ENCODE data around the gene AJAP1. TPM values are rescaled to one million over a fixed set of nuclear protein-coding genes. Genes with fewer than 3 reads are reported as not detected.

The AJAP1 gene
- total RNA-seq, 1 experiment from 2014 or later: not detected

DNA sequence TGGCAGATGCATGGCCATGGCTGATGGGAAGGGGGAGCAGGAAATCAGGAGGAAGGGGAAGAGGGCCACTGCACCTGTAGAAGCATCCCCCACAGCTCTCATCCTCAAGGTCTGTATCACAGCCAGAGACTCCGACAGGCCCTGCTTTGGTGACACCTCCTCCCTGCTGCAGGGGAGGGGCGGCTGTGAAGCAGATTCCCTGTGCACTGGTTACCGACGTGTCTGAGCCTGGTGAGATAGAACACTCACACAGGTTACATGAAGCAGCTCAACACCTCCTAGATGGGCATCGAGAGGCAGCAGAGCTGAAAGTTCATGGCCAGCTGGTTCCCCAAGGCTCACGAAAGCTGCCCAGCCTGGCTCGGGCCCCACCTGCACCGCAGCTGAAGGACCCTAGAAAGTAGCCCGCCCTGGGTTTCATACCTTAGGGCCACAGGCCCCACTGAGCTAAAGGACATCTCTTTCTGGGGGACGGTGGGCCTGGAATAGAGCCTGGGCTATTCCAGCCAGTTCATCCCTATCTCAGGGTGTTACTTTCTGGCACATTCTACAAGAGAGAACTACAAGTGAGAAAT, 30.2 kb upstream of the AJAP1 start:
- Histone ChIP-seq H3K9me3 (replicated peaks) (no peaks in the 10 kb centered on the region), H3K27me3 (peaks cover 17% of the 10 kb centered on the region), H3K4me1 (no peaks in the 10 kb centered on the region), H3K27ac (no peak overlapping the region), H3K4me3 (no peak overlapping the region), H3K36me3 (no peaks in the 10 kb centered on the region)
- no peak for DNase-seq

DNA sequence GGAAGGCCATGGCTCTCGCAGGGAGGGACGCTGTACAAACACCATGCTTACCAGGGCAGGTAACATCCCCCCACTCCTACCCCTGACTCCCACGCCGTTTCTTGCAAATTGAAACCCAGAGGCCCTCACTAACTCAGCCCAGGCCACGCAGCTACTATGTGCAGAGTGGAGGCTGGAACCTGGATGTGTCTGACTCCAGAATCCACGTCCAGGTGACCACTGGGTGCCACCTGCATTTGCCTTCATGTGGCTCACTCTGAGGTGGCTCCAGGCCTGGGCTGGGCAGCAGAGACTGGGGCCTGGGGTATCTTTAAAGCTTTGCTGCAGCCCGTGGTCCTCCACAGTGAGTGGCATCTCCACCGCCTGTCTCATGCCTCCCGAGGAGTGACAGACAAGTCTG, 29.6 kb upstream of the AJAP1 start:
- Histone ChIP-seq H3K4me3 (no peak overlapping the region), H3K27me3 (peaks cover 17% of the 10 kb centered on the region), H3K9me3 (replicated peaks) (no peaks in the 10 kb centered on the region), H3K36me3 (no peaks in the 10 kb centered on the region), H3K27ac (no peak overlapping the region), H3K4me1 (no peaks in the 10 kb centered on the region)
- DNase-seq: no peak

DNA sequence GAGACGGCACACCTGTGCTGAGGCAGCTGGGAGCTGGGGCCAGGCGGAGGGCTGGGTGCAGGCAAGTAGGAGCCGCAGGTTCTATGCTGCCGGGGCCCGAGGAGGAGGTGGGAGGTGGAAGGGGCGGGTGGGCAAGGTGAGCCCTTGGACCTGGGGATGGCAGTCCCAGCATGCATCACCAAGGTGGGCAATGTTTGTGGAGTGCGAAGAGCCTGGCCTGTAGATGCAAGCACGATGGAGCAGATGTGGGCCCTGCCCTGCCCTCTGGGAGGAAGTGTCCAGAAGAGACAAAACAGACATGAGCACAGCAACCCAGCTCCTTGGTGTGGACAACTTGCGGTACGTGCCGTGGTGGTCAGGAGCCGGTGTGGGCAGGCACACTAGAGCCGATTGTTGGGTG, 28.3 kb upstream of the AJAP1 start:
- Histone ChIP-seq H3K4me3 (no peak overlapping the region), H3K27ac (no peak overlapping the region), H3K27me3 (peaks cover 21% of the 10 kb centered on the region), H3K4me1 (no peaks in the 10 kb centered on the region), H3K9me3 (replicated peaks) (no peaks in the 10 kb centered on the region), H3K36me3 (no peaks in the 10 kb centered on the region)
- no peak for DNase-seq

DNA sequence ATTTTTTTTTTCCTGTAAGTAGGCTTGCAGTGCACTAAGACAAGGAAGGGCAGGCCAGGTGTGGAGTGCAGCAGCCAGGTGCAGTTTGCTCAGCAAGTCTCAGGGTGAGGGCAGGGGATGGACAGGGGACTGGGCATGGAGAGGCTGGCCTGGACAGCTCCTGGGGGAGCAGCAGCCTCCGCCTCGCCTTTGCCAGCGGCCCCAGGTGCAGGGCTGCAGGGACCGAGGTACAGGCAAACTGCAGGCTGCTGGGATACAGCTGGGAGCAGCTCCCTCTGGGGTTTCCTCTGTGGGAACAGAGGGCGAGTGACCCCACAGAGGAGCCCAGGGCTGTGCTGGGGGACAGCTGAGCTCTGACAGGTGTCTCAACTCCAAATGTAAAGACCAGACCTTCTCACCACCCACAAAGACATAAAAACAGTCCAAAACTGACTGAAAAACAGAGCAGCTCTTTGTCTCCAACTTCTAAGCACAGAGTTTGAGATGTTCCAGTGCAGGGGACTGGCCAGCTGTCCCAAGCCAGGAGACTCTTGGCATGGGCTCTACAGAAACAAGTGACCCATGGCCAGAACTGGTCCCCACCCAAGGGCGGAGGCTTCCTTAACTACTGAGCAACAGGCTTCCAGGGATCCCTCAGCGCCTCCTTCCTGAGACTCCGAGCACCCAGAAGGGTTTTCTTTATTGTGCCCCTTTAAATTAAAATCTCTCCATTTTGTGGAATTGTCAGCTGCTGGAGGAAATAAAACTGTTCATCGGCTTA, 27.7 kb upstream of the AJAP1 start:
- Histone ChIP-seq H3K4me1 (no peaks in the 10 kb centered on the region), H3K27ac (no peak overlapping the region), H3K9me3 (replicated peaks) (no peaks in the 10 kb centered on the region), H3K36me3 (no peaks in the 10 kb centered on the region), H3K4me3 (no peak overlapping the region), H3K27me3 (peaks cover 17% of the 10 kb centered on the region)
- DNase-seq: no peak

DNA sequence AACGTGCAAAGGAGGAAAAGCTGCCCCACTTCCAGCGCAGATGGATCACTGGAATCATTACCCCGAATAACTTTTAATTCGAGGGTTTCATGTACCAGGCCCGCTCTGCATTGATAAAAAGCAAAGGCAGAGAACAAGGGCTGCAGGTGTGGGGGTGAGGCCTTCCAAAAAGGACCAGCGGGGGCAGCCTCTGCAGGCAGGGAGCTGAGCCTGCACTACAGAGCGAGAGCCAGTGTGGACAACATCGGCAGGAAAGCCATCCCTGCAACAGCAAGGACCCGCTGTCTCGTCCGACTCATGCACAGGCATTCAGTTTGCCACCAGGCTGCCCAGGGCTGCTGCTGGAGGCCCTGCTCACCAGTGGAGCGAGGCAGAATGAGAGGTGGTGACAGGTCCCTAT, 27.1 kb upstream of the AJAP1 start:
- Histone ChIP-seq H3K9me3 (replicated peaks) (no peaks in the 10 kb centered on the region), H3K4me3 (no peak overlapping the region), H3K27ac (no peak overlapping the region), H3K36me3 (no peaks in the 10 kb centered on the region), H3K4me1 (no peaks in the 10 kb centered on the region), H3K27me3 (peaks cover 16% of the 10 kb centered on the region)
- no peak for DNase-seq

DNA sequence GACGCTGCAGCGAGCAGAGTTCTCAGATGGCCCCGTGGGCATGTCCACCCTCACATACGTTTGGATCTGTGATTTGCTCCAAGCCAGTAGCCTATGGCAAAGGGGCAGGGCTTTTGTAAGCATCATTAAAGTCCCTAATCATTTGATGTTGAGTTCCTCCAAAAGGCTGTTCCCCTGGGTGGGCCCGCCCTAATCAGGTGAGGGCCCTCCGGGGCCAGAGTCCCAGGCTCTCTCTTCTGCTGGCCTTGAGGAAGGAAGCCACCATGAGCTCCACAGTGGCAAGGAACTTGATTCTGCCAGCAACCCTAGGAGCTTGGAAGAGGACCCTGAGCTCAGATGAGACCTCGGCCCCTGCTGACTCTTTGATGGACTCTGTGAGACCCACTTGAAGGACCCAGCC, 25.4 kb upstream of the AJAP1 start:
- DNase-seq: no peak
- Histone ChIP-seq H3K27ac (no peak overlapping the region), H3K4me1 (no peaks in the 10 kb centered on the region), H3K9me3 (replicated peaks) (no peaks in the 10 kb centered on the region), H3K4me3 (no peak overlapping the region), H3K27me3 (peaks cover 7% of the 10 kb centered on the region; the same call in 1 of the 2 replicates), H3K36me3 (no peaks in the 10 kb centered on the region)

DNA sequence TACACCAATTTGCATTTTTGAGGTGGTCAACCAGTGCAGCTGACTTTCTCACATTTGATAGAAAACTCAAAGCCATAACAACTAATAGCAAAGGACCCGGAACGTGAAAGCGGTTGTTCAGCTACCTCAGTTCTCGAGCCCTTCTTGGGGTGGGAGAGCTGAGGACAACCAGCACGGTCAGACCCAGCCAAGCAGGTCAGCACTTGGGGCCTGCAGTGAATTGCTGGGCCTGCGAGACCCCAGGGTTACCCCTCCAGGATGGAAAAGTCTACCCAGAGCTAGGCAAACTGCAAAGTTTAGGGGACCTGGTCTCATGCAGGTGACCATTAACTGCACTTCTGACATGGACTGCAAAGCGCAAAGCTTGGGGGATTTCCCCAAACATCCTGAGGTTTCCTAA, 23.8 kb upstream of the AJAP1 start:
- no peaks in the 10 kb centered on the region for H3K4me1 ChIP-seq
- peaks cover 11% of the 10 kb centered on the region; the same call in 1 of the 2 replicates for H3K27me3 ChIP-seq
- no peaks in the 10 kb centered on the region for H3K9me3 ChIP-seq (replicated peaks)
- DNase-seq: no peak
- H3K27ac ChIP-seq: no peak overlapping the region
- H3K4me3 ChIP-seq: no peak overlapping the region
- H3K36me3 ChIP-seq: no peaks in the 10 kb centered on the region

DNA sequence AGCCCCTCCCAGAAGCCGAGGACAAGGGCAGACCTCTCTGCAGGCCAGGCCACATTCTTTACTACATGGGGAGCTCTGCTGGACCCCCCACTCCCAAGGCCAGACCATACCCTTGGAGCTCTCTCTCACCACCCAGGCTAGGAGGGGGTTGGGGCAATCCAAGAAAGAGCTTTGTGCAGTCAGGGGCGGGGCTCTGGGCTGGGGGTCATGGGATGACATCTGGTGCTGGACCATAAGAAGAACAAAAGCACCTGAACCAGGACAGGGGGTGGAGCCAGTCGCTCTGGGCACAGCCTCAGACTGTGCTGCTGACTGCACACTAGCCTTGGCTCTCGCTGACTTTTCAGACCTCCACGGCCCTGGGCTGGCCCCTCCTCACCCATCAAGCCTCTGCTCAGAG, 23.1 kb upstream of the AJAP1 start:
- Histone ChIP-seq H3K4me1 (no peaks in the 10 kb centered on the region), H3K9me3 (replicated peaks) (no peaks in the 10 kb centered on the region), H3K27ac (no peak overlapping the region), H3K36me3 (no peaks in the 10 kb centered on the region), H3K27me3 (peaks cover 16% of the 10 kb centered on the region; the same call in 1 of the 2 replicates), H3K4me3 (no peak overlapping the region)
- DNase-seq: no peak

DNA sequence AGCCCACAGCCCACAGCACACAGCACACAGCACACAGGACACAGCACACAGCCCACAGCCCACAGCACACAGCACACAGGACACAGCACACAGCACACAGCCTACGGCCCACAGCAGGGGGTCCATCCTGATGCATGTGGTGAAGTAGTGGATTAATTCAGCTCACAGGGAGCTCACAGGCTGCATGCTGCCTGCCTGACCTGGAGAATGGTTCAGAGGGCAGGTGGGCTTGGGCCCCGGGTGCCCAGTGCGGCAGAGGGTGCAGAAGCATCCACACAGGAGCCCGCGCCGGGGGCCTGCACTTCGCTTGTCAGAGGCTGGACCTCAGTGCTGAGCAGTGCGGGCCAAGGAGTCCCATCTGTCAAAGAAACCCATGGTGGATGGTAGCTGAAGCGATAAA, 21.1 kb upstream of the AJAP1 start:
- Histone ChIP-seq H3K9me3 (replicated peaks) (no peaks in the 10 kb centered on the region), H3K27me3 (peaks cover 17% of the 10 kb centered on the region; the same call in 1 of the 2 replicates), H3K27ac (no peak overlapping the region), H3K36me3 (no peaks in the 10 kb centered on the region), H3K4me1 (no peaks in the 10 kb centered on the region), H3K4me3 (no peak overlapping the region)
- no peak for DNase-seq

DNA sequence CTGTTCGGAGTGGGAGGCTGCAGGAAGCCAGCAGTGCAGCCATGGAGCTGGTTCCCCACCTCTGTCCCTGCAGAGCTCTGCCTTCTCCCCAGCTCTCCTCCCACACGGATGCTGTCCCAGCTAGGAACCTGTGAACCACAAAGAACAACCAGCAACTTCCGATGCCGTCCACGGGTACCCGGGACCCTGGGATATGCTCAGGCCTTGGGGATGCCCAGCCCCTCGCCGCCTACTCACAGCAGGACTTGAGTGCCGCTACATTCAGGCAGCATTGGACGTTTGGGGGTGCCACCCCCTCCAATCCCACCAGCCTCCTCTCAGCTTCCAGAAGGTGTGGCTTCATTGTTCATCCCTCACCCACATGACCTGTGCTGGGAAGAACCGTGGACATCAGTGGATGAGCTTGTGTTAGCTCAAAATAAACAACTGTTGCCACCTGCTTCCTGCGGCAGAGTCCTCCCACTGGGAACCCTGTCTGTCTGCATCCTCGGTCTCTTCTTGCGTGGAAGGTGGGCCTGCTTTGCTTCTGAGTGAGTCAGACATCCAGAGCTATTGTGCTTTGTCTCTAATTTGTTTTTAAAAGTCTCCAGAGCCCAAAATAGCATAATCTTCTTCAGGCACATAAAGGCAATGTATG, 20.1 kb upstream of the AJAP1 start:
- Histone ChIP-seq H3K4me1 (no peaks in the 10 kb centered on the region), H3K27ac (no peak overlapping the region), H3K36me3 (no peaks in the 10 kb centered on the region), H3K9me3 (replicated peaks) (no peaks in the 10 kb centered on the region), H3K4me3 (no peak overlapping the region), H3K27me3 (peaks cover 15% of the 10 kb centered on the region; the same call in 1 of the 2 replicates)
- DNase-seq: no peak

DNA sequence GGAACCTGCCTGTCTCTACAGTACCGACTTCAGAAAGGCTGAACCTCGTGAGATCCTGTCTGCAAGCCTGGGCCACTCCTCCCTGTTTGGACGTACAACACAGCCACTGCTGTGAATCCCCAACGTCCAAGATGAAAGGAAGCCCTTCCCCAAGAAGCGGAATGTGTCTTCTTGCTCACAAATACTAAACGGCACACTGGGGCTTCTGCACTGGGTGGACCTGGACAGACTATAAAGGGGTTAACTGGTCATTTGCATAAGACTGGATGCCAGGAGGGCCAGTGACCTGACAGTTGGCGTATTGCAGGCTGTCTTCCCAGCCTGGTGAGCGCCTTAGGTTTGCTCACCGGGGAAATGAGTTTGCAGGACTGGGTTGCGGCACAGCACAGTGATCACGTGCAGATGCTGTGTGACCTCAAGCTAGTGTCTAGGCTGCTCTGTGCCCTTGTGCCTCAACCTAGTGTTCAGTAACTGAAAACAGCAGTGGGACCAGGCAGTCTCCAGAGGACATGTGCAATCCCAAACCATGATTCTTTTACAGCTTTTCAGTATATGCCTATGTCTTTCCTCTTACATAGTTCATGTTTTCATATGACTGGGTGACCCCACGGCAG, 19.5 kb upstream of the AJAP1 start:
- Histone ChIP-seq H3K27me3 (peaks cover 21% of the 10 kb centered on the region; the same call in 1 of the 2 replicates), H3K27ac (no peak overlapping the region), H3K9me3 (replicated peaks) (no peaks in the 10 kb centered on the region), H3K36me3 (no peaks in the 10 kb centered on the region), H3K4me3 (no peak overlapping the region), H3K4me1 (no peaks in the 10 kb centered on the region)
- DNase-seq: no peak

DNA sequence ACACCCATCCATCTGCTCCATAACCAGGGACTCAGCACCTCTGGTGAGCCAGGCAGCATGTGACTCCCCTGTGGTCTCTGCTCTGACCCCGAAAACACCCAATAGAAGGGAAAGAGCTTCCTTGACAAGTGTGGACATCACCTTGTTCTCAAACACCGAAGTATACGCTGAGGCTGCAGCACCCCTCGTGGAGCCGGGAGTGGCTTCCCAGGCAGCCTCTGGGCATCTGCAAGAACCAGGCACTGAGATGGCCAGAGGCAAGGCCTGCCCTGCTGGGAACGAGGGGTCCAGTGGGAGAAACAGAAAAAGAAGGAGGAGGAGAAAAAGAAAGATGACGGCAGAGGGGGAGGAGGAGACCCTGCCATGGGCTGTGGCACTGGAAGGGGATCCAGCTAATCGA, 18.2 kb upstream of the AJAP1 start:
- Histone ChIP-seq H3K4me1 (no peaks in the 10 kb centered on the region), H3K27ac (no peak overlapping the region), H3K4me3 (no peak overlapping the region), H3K36me3 (no peaks in the 10 kb centered on the region), H3K27me3 (peaks cover 20% of the 10 kb centered on the region; the same call in 1 of the 2 replicates), H3K9me3 (replicated peaks) (no peaks in the 10 kb centered on the region)
- no peak for DNase-seq

DNA sequence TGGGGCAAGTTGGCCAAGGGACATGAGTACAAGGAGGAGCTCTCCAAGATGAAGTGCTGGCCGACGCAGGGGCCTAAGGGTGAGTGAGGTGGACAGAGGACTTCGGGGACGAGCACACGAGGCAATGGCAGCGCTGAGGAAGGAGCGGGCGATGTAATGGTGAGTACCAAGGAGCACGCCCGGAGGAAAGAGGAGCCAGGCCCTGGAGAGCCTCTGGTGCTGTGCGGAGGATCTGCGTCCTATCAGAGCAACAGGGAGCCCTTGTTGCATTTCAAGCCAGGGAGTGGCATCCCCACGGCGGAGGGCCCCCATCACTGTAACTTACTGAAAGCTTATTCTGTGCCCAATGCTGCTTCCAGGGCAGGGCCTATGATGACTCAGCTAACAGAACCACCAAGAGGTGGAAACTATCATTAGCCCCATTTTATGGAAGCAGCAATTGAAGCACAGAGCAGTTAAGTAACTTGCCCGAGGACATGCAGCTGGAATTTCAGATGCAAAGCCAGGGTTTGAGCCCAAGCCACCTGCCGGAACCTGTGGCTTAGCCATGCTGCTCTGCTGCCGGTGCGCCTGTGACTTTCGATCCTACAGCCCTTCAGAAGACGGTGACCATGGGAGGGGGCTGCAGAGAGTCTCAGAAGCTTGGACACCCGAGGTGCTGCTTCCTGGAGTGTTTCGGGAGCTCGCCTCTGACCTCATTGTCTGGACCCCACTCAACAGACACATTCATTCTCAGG, 17.6 kb upstream of the AJAP1 start:
- Histone ChIP-seq H3K27ac (no peak overlapping the region), H3K27me3 (peaks cover 20% of the 10 kb centered on the region; the same call in 1 of the 2 replicates), H3K36me3 (no peaks in the 10 kb centered on the region), H3K4me1 (no peaks in the 10 kb centered on the region), H3K9me3 (replicated peaks) (no peaks in the 10 kb centered on the region), H3K4me3 (no peak overlapping the region)
- DNase-seq: no peak

DNA sequence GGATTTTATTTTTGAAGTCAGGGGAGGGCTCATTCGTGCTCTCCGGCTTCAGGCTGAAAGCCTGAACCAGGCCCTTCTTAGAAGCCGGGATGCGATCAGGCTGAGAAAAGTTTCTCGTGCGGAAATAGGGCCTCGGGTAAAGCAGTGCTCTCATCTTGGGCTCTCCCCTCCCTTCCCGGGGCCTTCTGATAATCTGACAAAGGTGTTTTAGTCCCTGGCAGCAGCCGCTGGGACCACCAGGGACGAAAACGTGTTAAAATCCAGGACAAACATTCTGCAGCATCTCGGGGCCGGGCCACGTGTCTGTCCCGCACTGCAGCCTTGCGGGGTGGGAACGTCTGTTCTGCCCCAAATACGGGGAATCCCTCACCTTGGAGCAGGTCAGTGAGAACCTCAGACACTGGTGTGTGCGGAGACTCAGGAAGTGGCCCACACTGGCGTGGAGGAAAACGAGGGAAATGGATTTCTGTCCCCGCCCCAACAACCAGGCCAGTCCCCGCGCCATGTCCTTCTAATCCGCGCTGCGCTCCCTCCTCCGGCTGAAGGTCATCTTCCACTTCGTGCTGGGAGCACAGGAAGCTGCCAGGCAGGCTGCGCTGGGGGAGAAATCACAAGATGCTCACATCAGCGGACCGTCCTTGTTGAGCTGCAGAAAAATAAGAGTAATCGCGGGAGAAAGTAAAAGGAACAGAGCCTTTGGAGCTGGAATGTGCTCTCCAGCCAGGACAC, 16.6 kb upstream of the AJAP1 start:
- no peak overlapping the region for H3K4me3 ChIP-seq
- DNase-seq: no peak
- no peaks in the 10 kb centered on the region for H3K4me1 ChIP-seq
- H3K27me3 ChIP-seq: peaks cover 20% of the 10 kb centered on the region; the same call in 1 of the 2 replicates
- no peaks in the 10 kb centered on the region for H3K9me3 ChIP-seq (replicated peaks)
- no peaks in the 10 kb centered on the region for H3K36me3 ChIP-seq
- no peak overlapping the region for H3K27ac ChIP-seq
